BE2C (cell line): ENCODE results near the gene RBM19.

Source experiments
- DNase-seq: peaks from one replicate; pipeline ENCODE4 v3.0.0-alpha.2; 2020
- H3K27me3 ChIP-seq: fragments of 250-450 bp; sonication (Bioruptor Pico); 2 replicates; pipeline ENCODE4 v1.5.1; 2020; ENCODE audit warnings: mild to moderate bottlenecking
- H3K36me3 ChIP-seq: fragments of 250-450 bp; sonication (Bioruptor Pico); 2 replicates; pipeline ENCODE4 v1.5.1; 2020; ENCODE audit warnings: mild to moderate bottlenecking
- H3K4me1 ChIP-seq: fragments of 250-450 bp; sonication (Bioruptor Pico); 2 replicates; pipeline ENCODE4 v1.5.1; 2020
- H3K4me3 ChIP-seq: 2 replicates; pipeline ENCODE4 v1.5.1; 2011; ENCODE audit warnings: low read depth, low read length
- H3K9me3 ChIP-seq: fragments of 250-450 bp; sonication (Bioruptor Pico); 2 replicates; pipeline ENCODE4 v1.5.1; 2020
- TF ChIP-seq, protein P1 (sequence below): IDR thresholded peaks from 2 replicates; pipeline ENCODE4 v1.5.1; 2012; ENCODE audit warnings: mild to moderate bottlenecking, low read depth, low read length

Gene RBM19

GRCh38 chr12:113942209-113942608 lies 23.9 kb downstream of the RBM19 start:
- Histone ChIP-seq H3K27me3 (no peaks in the 10 kb centered on the region), H3K4me1 (no peaks in the 10 kb centered on the region), H3K36me3 (peaks cover 71% of the 10 kb centered on the region), H3K4me3 (no peak overlapping the region), H3K9me3 (no peaks in the 10 kb centered on the region)
- DNase-seq, result no peak
- TF ChIP-seq, protein P1, sequence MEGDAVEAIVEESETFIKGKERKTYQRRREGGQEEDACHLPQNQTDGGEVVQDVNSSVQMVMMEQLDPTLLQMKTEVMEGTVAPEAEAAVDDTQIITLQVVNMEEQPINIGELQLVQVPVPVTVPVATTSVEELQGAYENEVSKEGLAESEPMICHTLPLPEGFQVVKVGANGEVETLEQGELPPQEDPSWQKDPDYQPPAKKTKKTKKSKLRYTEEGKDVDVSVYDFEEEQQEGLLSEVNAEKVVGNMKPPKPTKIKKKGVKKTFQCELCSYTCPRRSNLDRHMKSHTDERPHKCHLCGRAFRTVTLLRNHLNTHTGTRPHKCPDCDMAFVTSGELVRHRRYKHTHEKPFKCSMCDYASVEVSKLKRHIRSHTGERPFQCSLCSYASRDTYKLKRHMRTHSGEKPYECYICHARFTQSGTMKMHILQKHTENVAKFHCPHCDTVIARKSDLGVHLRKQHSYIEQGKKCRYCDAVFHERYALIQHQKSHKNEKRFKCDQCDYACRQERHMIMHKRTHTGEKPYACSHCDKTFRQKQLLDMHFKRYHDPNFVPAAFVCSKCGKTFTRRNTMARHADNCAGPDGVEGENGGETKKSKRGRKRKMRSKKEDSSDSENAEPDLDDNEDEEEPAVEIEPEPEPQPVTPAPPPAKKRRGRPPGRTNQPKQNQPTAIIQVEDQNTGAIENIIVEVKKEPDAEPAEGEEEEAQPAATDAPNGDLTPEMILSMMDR, result no peak

GRCh38 chr12:113941208-113941486 lies 25.0 kb downstream of the RBM19 start:
- H3K4me3 ChIP-seq, result no peak overlapping the region
- no peaks in the 10 kb centered on the region for H3K4me1 ChIP-seq
- H3K9me3 ChIP-seq, result no peaks in the 10 kb centered on the region
- TF ChIP-seq, protein P1, result no peak
- peaks cover 60% of the 10 kb centered on the region for H3K36me3 ChIP-seq
- no peaks in the 10 kb centered on the region for H3K27me3 ChIP-seq
- DNase-seq, result no peak

DNA sequence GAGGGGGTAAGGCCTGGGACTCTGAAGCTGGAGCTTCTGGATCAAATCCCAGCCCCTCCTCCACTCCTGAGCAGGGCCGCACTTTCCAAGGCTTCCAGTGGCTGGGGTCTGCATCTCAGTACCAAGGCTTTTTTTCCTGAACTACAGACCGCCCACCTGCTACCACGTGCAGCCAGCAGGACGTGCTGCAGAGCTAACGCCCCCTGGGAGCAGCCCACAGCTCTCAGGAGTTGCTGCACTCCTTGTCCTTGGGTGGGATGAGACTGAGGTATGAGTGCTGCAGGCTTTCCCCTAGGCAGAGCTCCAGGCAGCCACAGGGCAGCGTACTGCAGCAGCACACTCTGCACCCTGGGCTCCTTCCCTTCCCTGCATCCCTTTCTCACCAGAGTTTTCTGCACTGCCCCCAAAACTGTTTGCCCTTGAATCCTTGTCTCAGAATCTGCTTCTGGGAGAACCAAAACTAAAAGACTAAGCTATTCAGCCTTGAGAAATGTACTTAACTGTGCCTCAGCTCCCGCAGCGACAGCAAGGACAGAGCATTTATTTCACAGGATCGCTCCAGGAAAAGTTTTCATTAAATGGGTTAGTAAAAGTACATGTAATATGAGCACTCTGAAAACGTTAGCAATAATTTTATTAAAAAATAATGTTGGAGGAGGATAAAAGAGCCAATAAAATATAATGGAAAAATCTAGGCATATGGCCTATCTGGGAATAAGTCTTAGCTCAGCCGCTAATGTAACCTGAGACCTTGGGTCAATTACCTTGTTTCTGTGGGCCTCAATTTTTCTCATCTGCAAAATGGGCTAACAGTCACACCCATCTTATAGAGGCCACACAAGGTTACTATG lies 25.5 kb downstream of the RBM19 start:
- H3K36me3 ChIP-seq, result peaks cover 54% of the 10 kb centered on the region
- DNase-seq, result no peak

GRCh38 chr12:113939867-113940266 lies 26.3 kb downstream of the RBM19 start:
- no peaks in the 10 kb centered on the region for H3K4me1 ChIP-seq
- peaks cover 47% of the 10 kb centered on the region for H3K36me3 ChIP-seq
- TF ChIP-seq, protein P1, result no peak
- DNase-seq, result no peak
- no peaks in the 10 kb centered on the region for H3K9me3 ChIP-seq
- H3K4me3 ChIP-seq, result no peak overlapping the region
- H3K27me3 ChIP-seq, result no peaks in the 10 kb centered on the region

More for the DNA sequence above, 25.5 kb downstream of the RBM19 start:
- TF ChIP-seq, protein P1, result no peak
- H3K27me3 ChIP-seq, result no peaks in the 10 kb centered on the region
- no peaks in the 10 kb centered on the region for H3K4me1 ChIP-seq
- H3K9me3 ChIP-seq, result no peaks in the 10 kb centered on the region
- H3K4me3 ChIP-seq, result no peak overlapping the region

DNA sequence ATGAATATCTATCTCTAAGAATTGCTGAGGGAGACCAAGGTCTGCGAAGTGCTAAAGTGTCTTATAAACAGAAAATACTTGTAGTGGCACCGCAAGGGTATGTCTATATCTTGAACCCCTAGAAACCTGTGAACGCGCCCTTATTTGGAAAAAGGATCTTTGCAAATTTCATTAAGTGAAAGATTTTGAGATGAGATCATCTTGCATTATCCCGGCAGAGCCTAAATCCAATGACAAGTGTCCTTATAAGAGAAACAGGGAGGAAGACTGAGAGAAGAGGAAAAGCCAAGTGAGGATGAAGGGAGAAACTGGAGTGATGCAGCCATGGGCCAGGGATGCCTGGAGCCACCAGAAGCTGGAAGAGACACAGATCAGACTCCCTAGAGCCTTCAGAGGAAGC lies 27.7 kb downstream of the RBM19 start:
- H3K36me3 ChIP-seq, result peaks cover 48% of the 10 kb centered on the region

DNA sequence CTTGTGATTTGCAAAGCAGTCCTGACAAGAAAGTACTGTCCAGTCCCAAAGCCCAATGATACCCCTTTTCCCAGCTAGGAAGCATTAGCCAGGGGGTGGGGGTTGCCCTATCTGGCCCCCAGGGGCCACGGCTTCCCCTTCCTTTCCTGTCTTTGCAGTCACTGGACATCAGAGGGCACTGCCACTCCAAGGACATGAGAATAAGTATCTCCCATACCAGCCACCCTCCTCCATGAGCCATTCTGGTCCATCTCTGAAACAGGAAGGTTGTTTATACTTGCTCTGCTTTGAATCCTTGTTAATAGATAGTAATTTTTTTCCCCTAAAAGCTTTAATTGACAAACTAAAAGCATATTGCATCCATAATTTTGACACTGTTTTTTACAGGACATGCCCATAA lies 29.7 kb downstream of the RBM19 start:
- peaks cover 31% of the 10 kb centered on the region for H3K36me3 ChIP-seq

More for the DNA sequence above, 27.7 kb downstream of the RBM19 start:
- H3K27me3 ChIP-seq, result no peaks in the 10 kb centered on the region
- H3K4me1 ChIP-seq, result no peaks in the 10 kb centered on the region
- no peak for DNase-seq
- H3K4me3 ChIP-seq, result no peak overlapping the region
- TF ChIP-seq, protein P1, result no peak
- no peaks in the 10 kb centered on the region for H3K9me3 ChIP-seq

More for the DNA sequence above, 29.7 kb downstream of the RBM19 start:
- TF ChIP-seq, protein P1, result no peak; the same call in 1 of the 2 replicates
- no peaks in the 10 kb centered on the region for H3K4me1 ChIP-seq
- H3K9me3 ChIP-seq, result no peaks in the 10 kb centered on the region
- H3K27me3 ChIP-seq, result no peaks in the 10 kb centered on the region
- DNase-seq, result no peak
- H3K4me3 ChIP-seq, result no peak overlapping the region
